HG03521 (cell line): ENCODE results near the gene UBALD1.
"Not testable (repeated sequence)": the region's sequence is repeated elsewhere in the genome, so short reads cannot be mapped to it uniquely, and the experiment has no call there.

Source experiments
- ATAC-seq: cut with Tn5 transposase; IDR thresholded peaks from one replicate; pipeline ENCODE4 v1.9.1; 2021; ENCODE audit warnings: mild to moderate bottlenecking, moderate library complexity; ENCODE audit not compliant: unreplicated experiment

Gene UBALD1

DNA sequence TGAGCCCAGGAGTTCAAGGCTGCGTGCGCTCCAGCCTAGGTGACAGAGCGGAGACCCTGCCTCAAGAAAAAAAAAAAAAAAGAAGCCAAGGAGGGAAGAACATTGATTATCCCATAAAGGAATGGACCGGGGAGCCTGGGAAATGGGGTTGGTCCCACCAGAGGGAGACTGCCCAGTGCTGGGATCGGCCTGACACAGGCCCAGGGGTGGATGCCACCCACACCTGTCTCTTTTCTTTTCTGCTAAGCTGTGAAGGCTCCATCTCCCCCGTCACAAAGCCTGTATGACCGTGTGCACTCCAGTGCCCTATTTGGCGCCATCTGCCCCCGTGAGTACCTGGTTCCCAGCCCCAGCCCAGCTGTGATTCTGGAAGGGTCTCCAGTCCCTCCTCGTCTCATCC is 15.7 kb downstream of the UBALD1 start:
- ATAC-seq: no peak

DNA sequence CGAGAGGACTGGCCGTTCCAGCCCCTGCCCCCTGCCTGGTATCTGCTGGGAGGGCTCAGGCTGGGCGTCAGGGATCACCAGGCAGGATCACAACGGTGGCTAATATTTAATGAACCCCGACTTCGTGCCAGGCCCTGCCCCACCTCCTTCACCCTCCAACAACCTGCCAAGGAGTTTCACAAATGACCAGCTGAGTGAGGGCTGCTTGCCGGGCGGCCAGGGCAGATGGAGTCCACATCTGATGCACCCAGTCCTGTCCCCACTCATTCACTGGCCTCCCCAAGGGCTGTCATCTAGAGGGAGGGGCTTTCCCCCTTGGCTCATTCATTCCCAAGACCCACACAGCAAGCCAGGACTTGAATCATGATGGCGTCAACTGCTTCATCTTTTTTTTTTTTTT is 17.5 kb downstream of the UBALD1 start:
- ATAC-seq: no peak

DNA sequence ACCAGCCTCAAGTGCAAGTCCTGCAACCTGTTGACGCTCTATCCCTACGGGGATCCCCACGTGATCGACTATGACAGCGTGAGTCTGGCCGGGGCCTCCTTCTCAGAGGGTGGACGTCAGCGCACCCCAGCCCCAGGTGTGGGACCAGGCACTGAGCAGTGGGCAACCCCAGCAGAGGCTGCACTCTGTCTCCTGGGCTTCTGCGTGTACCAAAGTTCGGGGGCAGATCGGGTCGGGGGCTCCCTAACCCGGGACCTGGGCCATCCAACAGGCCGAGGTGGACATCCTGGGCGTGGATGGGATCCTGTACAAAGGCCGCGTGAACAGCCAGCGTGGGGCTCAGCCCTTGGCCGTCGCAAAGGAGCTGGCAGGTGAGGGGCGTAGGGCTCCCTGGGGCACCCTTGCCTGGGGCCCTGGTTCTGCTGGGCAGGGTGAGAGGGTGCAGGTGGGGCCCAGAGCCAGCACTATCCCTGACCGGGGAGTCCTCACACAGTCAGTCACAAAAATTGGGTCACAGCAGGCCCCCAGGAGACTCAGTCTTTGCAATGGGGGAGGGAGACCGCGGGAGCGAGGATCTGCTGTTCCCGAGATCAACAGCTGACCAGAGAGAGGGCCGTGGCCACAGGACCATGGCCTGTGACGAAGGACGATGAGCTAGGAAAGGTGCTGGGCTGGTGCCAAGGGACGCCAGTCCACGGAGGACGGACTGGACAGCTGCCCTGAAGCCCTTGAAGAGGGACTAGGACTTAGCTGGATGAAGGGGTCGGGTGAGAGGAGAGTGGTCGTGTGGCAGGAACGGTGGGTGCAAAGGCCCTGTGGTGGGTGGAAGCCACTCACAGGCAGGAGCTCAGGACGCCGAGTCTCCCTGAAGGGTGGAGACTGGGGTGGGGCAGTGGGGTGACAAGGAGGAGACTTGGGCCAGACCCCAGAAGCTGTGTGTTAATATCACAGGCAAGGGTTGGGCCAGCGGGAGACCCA is 20.0 kb downstream of the UBALD1 start:
- no peak for ATAC-seq

DNA sequence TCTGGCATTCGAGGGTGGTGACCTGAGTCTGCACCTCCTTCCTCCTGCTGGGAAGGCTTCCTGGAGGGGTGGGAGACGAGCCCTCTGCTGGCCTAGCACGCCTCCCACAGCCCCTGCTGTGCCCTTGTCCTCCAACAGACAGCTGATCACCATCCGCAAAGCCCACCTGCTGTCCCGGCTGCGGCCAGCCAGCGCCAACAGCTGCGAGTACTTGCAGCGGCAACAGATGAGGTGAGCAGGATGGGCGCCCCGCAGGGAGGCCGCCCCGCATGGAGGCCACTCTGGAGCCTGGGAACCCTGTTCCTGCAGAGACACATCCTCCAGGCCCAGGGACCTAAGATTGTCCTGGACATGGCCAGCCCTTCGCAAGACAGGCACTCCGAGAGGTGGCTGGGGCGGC is 21.6 kb downstream of the UBALD1 start:
- ATAC-seq: no peak

DNA sequence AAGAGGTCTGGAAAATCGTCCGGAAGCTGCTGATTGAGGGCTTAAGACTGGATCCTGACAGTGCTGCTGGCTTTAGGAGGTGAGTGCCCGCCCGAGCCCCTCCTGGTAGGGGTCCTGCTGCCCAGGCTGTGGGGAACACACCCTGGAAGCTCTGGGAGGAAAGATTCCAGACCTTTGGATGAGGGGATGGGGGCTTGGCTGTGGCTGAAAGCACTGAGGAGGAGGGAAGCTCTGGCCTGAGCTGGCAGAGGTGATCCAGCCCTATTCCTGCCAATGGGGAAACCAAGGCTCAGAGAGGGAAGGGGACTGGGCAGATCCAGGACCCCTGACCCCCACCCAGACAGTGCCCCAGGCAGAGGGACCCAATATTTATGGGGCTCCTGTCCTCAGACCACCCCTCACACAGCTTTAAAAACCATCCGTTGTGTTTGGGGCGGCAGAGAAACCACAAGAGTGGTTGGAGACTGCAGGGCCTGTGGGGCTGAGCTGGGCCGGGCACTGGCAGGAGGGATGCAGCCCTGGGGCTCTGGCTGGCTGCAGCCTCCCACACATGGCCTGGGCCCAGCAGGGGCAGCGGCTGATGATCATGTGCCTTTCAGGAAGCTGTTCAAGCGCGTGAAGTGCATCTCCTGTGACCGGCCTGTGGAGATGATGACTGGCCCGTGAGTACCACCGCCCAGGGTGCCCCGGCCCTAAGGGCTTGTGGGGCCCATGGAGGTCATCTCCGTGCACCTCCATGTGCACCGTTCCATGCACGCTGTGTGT is 22.8 kb downstream of the UBALD1 start:
- ATAC-seq: no peak

DNA sequence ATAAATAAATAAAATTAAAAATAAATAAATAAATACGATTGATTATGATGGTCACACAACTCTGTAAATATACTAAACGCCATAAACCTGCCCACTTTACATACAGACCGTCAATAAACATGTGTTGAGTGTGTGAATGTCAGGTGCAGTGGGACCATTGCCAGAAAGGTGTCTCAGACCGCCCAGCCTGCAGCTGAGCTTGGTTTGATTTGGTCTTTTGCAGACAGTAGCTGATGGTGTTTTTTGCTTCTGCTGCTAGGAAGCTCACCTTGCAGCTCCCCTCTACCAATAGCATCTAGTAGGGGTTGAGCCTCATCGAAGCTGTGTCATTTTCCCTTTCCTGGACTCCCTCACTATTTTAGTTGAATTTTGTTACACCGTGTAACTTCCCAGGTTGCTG is 23.5 kb downstream of the UBALD1 start:
- ATAC-seq: no peak

DNA sequence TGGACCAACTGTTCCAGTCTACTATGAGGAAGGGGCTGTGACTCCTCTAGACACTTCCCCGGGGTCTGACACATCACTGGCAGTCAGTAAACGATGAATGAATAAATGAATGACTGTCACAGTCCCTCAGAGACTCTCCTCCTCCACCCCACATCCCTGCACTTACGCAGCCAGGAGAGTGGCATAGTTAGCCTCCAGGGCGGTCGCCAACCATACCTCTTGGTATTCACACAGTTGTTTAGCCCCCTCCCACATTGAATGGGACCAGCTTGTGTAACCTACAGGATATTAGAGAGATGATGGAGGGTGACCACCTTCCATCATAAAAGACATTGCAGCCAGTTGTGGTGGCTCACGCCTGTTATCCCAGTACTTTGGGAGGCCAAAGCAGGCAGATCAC is 25.7 kb downstream of the UBALD1 start:
- ATAC-seq: no peak

DNA sequence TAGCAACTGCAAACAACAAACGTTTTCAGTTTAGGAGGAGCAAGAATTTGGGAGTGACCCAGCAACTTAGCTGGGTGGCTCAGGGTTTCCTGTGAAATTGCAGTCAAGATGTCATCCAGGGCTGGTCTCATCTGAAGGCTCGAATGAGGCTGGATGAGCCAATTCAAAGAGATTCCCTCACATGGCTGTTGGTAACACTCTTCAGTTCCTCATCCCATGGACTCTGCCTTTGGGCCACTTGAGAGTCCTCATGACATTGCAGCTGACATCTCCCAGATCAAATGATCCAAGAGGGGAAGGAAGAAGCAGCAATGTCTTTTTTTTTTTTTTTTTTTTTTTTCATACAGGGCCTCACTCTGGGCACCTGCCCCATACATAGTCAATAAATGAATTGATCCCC is 26.3 kb downstream of the UBALD1 start:
- ATAC-seq: no peak

DNA sequence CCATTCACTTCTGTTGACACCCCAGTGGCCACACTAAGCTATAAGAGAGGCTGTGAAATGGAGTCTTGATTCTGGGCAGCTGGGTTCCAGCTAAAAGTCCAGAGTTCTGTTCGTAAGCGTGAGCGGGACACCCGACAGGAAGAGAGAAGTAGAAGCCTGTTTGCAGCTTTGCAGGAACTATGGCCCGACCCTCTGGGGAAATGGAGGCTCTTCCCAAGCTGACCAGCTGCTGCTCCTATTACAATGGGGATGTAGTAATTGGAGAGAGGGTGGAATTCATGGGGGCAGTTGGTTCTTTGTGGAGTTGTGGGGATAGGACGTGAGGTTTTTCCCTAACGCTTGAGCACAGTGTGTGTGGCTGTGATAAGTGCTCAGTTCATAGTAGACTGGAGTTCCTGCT is 28.4 kb downstream of the UBALD1 start:
- ATAC-seq: no peak

DNA sequence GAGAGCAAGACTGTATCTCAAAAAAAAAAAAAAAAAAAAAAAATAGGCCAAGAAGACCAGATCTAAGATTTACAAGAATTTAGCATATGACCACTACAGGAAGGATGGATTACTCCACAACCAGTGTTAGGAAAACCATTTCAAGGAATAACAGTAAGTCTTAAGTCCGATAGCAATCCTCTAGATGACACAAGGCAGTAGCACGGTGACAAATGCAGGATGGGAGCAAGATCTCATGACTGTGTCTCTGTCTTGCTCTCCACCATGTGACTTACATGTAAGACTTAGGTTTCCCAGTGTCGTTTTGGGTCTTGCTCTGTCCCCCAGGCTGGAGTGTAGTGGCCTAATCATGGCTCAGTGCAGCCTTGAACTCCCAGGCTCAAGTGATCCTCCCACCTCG is 30.8 kb downstream of the UBALD1 start:
- no peak for ATAC-seq

DNA sequence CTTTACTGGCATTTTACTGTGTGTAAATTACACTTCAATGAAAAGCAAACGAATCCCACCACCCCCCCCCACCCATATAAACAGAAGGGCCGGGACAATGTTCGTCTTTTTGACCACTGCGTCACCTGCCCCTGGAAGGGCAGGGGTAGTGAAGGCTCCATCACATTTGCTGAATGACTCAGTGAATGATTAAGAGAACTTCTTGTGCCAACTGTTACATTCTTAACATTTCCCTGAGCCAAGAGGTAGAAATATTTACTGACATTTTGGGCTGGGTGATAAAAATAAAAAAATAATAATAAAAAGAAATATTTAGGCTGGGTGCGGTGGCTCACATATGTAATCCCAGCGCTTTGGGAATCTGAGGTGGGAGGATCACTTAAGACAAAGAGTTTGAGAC is 34.4 kb downstream of the UBALD1 start:
- no peak for ATAC-seq

DNA sequence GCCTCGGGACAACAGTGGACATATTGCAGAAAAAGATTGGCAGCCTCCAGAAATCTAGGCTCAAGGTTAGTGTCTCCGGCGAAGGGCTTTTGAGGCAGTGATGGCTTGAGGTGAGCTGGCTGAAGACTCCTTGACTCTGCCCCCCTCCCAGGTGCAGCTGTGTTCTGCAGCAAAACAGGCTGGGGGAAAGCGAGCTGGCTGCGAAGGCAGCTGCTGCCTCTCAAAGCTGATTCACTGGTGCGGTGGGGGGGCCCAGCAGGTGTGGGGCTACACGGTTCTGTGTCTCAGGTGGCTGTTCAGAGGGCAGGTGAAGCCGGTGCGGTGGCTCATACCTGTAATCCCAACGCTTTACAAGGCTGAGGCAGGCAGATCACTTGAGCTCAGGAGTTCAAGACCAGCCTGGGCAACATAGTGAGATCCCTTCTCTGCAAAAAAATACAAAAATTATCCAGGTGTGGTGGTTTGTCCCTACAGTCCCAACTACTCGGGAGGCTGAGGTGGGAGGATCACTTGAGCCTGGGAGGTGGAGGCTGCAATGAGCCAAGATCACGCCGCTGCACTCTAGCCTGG is 35.6 kb downstream of the UBALD1 start:
- ATAC-seq: no peak

DNA sequence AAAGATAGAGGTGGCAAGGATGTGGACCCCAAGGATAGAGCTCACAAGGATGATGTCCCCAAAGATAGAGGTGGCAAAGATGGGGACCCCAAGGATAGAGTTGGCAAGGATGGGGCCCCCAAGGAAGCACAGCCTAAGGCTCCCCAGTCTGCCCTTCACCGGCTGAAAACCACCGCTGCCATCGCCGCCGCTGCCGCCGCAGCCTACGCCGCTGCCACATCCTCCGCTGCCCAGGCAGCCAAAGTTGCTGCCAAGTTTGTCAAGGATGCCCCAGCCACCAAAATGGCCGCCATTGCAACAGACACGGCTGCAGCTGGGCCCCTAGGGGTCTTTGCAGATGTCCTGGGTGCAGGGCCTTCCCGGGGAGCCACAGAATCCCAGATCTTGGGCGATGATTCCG is 38.7 kb downstream of the UBALD1 start:
- ATAC-seq: no peak

DNA sequence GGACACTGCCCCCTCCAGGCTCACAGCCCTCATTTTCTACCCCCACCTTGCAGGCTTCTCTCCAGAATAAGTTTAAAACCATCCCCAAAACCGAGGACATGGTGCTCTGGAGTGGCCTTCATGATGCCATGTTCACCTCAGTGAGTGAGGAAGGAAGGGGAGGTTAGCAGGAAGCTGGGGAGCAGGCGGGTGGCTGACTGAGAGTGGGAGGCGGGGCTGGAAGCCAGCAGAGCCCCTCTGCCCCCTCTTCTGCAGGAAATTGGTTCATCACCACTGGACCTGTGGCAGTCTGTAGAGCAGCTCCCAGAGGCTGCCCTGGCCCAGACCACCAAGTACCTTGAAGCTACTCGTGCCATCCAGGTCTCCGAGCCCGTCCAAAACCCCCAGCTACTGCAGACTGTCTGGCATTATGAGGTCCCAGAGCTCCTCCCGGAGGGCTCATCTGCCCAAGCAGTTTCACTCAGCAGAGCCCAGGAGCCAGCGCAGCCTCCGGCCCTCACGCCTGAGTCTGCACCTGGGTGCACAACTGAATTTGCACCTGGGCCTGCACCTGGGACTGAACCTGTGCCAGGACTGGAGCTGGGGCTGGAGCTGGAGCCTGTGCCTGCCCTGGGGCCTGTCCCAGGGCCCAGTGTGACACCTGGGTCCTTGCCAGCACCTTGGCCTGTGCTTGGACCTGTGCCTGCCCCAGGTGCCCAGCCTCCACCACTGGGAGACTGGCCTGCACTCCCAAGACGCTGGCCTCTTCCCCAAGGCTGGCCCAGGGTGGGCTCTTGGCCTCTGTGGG is 39.6 kb downstream of the UBALD1 start:
- no peak for ATAC-seq

DNA sequence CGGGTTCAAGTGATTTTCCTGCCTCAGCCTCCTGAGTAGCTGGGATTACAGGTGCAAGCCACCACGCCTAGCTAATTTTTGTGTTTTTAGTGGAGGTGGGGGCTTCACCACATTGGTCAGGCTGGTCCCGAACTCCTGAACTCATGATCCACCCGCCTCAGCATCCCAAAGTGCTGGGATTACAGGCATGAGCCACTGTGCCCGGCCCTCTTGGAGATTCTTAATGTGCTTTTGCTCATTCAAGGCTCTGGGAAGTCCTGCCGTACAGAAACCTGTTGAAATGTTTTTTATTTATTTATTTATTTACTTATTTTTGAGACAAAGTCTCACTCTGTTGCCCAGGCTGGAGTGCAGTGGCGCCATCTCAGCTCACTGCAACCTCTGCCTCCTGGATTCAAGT is 40.8 kb downstream of the UBALD1 start:
- not testable (repeated sequence) for ATAC-seq

DNA sequence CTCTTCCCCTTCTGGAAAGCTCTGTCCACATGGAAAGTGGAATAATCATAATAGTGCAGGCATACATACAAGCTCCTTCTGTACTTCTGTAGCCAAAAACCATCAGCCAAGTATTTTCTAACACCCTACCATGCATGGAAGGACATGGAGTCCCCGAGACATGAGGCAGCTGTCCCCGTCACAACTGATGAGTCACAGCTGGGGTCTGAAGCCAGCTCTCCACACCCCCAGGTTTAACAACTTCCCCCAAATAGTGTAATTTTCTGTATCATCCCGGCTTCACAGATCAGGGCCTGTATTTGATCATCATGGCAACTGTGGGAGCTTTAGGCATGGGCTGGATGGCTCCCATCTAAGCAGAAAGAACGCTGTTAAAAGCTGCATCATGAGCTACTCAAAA is 42.0 kb downstream of the UBALD1 start:
- no peak for ATAC-seq

DNA sequence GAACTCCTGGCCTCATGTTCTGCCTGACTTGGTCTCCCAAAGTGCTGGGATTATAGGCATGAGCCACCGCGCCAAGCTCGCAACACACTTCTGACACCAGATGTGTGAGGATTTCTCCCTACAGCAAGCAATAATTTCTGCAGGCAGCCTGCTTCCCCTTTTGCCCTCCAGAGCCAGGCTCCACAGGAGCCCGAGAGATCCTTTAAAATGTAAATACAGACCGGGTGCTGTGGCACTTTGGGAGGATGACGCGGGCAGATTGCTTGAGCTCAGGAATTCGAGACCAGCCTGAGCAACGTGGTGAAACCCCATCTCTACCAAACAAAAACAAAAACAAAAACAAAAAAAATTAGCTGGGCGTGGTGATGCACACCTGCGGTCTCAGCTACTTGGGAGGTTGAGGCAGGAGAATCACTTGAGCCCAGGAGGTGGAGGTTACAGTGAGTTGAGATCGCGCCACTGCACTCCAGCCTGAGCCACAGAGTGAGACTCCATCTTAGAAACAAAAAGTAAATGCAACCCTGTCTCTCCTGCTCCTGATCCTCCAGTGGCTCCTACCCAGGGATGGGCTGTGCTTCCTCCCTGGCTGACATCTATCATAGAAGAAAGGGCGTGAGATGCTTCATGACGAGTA is 43.9 kb downstream of the UBALD1 start:
- no peak for ATAC-seq

DNA sequence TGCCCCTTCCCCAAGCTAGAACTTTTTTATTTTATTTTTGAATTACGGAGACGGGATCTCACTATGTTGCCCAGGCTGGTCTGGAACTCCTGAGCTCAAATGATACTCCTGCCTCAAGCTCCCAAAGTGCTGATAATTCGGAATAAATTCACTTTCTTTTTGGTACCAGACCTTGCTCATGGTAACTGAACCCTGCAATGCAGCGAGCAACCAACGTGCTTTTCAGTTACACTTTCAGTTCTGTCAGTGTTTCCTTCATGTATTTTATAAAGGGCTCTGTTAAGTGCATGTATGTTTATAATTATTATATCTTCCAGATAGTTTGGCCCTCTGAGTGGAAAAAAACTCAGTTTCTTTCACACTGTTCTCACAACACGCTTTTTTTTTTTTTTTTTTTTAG is 44.6 kb downstream of the UBALD1 start:
- no peak for ATAC-seq

DNA sequence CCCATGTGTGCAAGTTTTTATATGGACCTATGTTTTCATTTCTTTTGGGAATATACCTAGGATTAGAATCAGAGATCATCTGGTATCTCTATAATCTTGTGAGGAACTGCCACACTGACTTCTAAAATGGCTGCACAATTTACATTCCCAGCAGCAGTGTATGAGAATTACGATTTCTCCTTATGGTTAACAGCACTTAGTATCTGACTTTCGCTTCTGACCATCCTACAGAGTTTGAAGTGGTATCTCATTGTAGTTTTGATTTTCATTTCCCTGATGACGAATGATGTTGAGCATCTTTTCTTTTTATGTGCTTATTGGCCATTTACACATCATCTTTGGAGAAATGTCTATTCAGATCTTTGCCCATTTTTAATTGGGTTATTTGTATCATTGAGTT is 48.5 kb downstream of the UBALD1 start:
- no peak for ATAC-seq

DNA sequence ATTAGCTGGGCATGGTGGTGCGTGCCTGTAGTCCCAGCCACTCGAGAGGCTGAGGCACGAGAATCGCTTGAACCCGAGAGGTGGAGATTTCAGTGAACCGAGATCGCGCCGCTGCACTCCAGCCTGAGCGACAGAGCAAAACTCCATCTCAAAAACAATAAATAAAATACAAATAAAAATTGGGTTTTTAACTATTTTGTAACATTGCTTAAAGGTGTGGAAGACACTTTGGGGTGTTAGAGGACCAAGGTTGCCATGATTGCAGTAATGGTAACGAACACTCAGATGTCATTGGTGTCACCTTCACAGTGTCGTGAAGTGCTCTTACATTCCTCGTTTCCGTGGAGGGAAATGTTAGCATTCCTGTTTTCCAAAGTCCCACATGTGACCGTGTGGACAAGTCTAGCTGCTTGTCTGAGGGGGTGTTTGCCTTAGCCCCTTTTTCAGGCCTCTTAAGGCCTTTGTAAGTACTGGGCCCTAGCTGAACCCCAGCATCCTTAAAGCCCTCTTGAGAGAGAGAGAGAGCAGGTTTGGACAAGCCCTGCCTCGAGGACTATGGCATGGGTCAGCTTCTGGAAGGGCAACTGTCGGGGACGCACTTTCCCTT is 49.9 kb downstream of the UBALD1 start:
- ATAC-seq: no peak
